Stimulated activated CD4-positive, alpha-beta T cell treated with anti-CD3 and anti-CD28 coated beads, Interleukin-1b, Interleukin-23, amount 100 ng/mL, for 48 hours (primary cell): ENCODE data around the gene KNL1.
A peak's percentile ranks its signal among the peaks of the same experiment; 100 is the strongest.
"Not testable (repeated sequence)": the region's sequence is repeated elsewhere in the genome, so short reads cannot be mapped to it uniquely, and the experiment has no call there.

ENCODE experiments used
- DNase-seq: peaks from one replicate; pipeline ENCODE4 v3.0.0-alpha.2; 2020

Gene KNL1, protein sequence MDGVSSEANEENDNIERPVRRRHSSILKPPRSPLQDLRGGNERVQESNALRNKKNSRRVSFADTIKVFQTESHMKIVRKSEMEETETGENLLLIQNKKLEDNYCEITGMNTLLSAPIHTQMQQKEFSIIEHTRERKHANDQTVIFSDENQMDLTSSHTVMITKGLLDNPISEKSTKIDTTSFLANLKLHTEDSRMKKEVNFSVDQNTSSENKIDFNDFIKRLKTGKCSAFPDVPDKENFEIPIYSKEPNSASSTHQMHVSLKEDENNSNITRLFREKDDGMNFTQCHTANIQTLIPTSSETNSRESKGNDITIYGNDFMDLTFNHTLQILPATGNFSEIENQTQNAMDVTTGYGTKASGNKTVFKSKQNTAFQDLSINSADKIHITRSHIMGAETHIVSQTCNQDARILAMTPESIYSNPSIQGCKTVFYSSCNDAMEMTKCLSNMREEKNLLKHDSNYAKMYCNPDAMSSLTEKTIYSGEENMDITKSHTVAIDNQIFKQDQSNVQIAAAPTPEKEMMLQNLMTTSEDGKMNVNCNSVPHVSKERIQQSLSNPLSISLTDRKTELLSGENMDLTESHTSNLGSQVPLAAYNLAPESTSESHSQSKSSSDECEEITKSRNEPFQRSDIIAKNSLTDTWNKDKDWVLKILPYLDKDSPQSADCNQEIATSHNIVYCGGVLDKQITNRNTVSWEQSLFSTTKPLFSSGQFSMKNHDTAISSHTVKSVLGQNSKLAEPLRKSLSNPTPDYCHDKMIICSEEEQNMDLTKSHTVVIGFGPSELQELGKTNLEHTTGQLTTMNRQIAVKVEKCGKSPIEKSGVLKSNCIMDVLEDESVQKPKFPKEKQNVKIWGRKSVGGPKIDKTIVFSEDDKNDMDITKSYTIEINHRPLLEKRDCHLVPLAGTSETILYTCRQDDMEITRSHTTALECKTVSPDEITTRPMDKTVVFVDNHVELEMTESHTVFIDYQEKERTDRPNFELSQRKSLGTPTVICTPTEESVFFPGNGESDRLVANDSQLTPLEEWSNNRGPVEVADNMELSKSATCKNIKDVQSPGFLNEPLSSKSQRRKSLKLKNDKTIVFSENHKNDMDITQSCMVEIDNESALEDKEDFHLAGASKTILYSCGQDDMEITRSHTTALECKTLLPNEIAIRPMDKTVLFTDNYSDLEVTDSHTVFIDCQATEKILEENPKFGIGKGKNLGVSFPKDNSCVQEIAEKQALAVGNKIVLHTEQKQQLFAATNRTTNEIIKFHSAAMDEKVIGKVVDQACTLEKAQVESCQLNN (N-terminal part only)

DNA sequence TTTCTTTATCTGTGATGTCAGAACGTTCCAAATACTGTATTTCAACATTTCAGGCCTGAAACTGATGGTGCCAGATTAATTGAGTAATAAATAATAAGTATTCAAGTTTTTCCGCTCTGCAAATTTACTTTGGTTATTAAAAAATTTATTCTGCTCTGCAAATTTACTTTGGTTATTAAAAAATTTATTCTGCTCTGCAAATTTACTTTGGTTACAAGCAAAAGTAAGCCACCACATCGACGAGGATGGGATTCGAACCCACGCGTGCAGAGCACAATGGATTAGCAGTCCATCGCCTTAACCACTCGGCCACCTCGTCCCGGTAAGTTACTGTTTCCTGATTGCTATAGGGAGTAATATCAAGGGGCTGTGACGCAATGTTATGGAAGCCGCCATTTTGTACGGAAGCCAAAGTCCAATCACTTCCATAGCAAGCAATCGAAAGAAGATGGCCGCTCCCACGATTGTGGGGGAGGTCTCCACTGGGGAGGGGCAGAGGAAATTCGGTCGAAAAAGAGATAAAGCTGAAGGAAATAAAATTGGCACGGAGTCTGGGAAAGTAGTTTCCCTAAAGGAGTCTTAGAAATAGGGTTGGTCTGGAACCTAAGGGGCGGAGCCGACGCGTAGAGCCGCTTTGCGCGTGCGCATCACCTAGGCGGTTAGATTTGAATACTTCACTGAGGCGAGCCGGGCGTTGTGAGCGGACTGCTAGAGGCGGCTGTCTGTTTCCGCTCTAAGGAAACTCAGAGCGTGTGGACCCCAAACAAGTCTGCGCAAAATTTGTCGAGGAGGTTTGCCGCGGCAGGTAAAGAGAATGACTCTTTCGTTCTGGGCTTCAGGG lies at the start of gene KNL1:
TSS of gene KNL1 (plus strand) at position 662 of the 841 bp plus-strand sequence. CDS start 8,683 bp downstream, outside the sequence.
- DNase-seq: peak; percentile 93

DNA sequence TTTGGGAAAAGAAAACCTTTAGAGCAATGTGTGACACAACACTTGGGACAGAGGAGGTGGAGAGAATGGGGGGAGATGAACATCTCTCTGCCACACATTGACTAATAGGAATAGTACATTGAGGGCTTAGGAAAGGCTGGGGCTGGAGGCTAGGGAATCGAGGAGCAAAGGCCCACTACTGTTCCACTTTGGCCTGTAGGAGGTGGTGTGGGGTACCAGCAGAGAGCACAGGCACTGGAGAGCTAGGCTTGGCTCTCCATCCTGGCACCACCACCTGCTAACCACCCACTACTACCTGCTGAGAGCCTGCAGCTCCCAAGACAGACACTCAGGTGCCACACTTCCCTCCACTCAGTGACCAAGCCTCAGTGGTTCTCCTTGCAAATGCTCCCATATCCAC lies 48.6 kb upstream of the KNL1 start:
- DNase-seq: no peak

DNA sequence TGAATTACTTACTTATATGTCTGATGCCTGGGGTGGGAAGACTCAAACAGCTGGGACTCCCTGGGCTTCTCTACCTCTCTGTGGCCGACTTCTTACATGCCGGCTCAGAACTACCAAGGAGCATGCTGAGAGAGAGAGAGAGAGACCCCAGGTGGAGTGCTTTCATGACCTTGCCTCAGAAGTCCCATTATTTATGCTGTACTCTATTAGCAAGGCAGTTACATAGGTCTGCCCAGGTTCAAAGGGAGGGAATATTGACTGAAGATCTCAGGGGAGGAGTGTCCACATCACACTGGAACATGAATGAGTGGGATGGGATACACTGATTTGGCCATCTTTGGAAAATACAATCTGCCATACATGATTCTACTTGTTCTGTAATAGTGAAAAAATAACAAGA lies 45.4 kb upstream of the KNL1 start:
- no peak for DNase-seq

DNA sequence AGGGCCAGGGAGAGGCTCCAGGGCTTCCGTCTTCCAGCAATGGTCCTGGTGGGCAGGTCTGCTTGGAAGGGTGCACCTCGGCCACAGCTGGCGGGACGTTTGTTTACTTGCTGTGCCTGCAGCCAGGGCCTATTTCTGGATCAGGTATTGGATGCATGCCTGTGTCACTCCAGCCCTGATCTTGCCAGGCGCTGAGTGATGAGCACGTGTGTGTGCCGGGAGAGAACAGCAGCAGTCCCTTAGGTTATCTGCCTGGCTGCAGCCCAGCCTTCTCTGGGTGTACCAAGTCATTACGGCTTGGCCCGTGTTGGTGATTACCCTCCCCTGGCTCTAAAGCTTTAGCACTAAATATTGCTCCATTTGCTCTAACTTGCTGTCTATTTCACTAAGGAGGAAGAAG lies 44.2 kb upstream of the KNL1 start:
- no peak for DNase-seq

DNA sequence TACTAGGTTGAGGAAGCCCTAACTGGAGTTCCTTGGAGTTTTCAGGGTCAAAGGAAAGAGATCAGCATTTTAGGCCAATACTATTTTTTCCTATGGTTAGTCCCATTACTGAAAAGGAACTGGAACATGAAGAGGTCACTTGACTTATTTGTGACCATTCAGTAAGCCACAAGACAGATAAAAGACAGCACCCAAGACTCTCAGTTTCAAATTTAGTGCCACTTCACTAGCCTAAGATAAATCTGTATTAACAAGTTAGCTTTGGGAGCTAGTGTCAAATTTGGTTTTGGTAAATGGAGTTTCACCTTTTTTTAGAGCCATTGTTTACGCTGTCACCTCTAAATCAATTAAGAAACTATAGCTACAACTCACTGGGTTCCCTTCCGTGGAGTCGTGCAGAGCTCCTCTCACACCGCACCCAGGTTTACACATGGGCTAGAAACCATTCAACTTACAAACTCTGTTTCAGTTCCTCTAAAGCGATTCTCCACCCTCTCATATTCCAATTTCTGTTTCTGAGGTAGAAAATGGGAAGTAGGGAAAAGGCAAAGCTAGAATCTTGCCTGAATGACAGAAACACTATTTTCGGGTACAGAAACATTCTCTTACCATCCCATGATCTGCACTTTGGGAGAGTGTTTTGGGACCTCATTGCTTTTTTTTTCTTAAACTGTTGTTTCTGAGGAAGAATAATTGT lies 43.6 kb upstream of the KNL1 start:
- no peak for DNase-seq

DNA sequence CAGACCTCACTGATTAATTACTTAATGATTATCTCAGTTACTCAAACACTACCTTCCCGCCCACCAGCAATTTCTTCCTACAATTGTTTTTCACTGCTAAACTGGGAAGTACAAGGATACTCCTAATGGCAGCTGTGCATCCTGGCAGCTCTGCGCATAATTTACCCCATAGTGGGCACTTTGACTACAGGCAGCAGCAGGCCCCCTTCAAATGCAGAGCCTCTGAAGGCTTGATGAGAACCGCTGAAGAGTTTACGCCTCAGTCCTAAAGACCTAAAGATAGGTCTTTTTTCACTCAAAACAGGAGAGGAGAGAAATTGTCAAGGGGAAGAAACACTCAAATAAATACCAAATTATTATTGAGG lies 39.9 kb upstream of the KNL1 start:
- no peak for DNase-seq

DNA sequence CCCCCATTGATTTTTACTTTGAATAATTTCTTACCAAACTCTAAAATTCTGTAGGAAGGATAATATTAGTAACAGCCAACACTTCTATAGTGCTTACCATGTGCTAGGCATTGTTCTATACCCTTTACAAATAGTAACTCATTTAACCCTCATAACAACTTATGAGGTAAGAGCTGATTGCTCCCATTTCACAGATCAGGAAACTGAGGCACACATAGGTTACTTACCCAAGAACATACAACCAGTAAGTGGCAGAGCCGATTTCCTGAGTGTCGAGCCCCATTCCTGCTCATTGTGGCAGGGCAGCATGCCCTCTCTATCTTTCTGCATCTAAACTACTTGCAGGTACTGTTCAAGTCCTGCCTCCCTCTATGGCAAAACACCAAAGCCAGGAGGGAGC lies 38.2 kb upstream of the KNL1 start:
- DNase-seq: no peak

DNA sequence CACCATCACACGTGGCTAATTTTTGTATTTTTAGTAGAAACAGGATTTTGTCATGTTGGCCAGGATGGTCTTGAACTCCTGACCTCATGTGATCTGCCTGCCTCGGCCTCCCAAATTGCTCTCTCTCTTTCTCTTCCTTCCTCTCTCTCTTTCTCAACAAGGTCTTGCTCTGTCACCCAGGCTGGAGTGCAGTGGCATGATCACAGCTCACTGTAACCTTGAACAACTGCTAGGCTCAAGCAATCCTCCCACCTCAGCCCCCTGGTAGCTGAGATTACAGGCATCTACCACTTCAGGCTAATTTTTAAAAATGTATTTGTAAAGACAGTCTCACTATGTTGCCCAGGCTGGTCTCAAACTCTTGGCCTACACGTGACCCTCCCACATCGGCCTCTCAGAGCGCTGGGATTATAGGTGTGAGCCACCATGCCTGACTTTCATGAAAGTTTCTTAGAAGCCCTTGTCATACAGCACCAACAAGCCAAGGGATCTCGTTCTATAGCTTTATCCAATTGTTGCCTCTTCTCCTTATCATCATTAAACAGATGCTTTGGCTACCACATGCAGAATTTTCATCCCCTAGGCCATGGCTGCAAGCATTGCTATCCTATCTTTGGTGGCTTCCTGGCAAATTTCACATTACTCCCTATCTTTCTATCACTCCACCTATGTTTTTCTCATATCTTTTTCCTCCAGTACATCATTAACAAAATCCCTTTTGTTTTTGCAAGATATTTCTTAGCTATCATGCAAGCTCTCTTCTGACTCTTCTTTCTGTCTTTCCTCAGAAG lies 34.9 kb upstream of the KNL1 start:
- no peak for DNase-seq

DNA sequence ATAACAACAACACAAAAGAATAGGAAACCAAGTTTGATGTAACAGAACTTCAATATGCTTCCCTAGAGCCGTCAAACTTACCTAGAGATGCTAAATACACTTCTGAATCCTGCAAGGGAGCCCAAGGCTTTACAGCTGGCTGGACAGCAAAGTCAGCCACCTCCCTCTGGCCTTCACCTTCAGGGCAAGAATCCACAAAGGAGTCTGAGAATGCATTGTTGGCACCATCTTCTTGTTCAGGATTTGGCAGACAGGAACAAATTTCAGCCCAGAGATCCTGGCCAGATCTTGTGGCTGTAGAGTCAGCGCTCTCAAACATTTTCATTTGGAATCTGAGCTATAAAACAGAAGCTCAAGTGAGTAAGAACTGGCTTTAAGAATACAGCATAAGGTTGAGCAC lies 31.4 kb upstream of the KNL1 start:
- no peak for DNase-seq

DNA sequence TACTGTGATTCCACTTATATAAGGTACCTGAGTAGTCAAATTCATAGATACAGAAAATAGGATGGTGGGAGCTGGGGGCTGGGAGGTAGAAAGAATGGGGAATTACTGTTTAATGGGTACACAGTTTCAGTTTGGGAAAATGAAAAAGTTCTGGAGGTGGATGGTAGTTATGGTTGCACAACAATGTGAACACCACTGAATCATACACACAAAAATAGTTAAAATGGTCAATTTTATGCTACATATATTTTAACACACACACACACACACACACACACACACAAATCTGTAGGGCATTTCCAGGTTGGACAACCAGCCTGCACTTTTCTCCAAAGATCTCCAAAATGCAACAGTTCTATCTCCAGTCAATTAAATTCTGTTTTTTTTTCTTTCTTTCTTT lies 30.6 kb upstream of the KNL1 start:
- no peak for DNase-seq

DNA sequence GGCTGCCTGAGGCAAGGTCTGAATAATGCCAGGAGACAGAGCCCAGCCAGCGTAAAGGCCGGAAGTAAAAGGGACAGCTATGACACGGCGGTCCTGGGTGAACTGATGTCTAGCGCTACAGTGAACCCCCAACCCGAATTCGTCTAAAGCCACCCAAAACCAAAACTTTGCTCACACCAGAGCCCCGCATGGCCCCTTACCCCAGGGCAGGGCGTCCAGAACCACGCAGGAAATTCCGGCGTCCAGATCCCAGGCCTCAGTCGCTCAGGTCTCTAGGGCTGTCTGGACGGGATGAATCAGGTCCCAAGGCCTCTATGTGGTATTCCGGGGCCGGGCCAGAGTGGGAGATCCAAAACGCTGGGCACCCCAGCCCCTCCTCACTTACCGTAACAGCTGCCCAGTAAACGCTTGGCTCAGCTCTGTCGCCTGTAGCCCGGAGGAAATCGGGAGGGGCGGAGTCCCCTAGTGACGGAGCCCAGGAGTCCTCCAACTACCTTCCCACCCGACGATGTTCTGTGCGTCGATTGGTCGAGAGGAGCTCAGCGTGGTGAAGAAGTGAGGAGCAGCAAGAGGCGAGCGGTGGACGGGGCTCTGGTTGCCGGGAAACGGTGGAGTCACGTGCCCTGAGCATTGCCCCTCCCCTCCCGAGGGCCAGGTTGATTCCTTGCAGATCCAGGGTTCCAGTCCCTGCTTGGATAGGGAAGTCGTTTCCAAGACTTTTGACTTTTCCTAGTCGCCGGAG lies 29.3 kb upstream of the KNL1 start, which contains the start of gene CCDC32:
TSS of gene CCDC32 (minus strand) at position 452 of the 742 bp plus-strand sequence. CDS start 2,027 bp downstream, outside the sequence.
- peak; percentile 97 for DNase-seq

DNA sequence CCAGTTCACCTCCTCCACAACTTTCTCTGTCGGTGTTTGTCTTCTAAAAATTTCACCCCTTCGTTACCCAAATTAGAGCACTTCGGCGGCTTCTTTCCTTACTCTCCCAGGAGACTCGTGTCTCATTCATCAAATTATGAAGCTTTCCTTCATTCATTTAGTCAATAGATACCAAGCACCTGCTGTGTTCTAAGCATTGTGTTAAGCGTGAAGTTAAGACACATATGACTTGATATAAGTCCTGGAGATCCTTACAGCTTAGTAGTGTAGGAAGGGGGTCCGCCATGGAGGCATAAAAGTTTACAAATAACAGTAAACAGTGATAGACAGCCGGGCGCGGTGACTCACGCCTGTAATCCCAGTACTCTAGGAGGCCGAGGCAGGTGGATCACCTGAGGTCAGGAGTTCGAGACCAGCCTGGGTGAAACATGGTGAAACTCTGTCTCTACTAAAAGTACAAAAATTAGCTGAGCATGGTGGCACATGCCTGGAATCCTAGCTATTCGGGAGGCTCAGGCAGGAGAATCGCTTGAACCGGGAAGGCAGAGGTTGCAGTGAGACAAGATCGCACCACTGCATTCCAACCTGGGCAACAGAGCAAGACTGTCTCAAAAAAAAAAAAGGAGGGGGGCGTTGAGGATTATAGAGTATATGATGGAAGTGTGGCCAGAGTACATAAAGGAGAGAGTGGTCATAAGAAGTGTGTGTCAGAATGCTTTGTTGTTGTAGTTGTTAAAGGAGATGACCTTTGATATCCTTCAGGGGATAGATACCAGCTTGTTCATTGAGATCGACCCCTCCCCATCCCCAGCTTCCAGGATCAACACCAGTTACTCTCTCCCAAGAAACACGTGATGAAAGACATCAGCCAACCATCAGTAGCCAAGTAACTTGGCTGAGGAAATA lies 28.5 kb upstream of the KNL1 start:
- DNase-seq: no peak

DNA sequence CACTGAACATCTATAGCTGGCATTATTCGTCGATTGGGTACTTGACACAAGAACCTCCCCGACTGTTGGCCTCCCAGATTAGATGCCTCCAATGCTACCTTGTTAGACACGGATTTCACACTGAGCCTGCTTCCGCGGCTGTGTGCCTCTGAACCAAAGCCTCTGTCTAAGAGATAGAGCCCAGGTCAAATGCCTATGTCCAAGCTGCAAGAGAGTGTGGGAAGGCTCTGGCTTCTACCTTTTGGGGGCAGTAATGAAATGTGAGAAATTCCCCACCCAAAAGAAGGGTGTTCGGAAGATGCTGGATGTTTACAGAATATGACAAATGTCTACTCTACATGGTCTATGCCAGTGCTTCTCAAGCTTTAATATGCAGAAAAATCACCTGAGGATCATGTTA lies 26.9 kb upstream of the KNL1 start:
- no peak for DNase-seq

DNA sequence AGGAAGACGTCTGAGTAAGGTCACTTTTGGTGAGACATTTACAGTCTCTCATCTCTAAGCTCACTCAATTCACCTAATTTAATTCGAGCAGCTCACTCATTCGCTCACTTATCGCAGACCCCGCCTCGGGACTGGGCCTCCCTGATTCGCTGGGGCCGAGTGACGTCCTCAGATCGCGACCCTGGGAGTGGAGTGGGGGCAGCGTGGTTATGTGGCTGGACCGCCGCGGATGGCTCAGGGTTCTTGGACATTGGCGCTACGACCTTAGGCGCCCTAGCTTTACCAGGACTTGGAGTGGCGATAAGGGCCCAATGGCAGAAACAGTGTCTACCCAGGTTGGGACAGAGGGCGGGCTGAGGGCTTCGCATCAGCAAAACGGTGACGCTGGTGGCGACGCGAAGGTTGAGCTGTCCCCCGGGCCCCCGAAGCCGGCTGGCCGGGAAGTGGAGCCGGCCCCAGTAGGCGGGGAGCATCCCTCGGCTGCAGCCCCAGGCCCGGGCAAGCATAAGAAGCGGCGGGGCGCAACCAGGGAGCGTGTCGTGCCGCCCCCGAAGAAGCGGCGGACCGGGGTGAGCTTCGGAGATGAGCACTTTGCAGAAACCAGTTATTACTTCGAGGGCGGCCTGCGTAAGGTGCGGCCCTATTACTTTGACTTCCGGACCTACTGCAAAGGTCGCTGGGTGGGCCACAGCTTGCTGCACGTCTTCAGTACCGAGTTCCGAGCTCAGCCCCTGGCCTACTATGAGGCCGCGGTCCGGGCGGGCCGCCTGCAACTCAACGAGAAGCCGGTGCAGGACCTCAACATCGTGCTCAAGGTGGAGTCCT lies 24.7 kb upstream of the KNL1 start, which contains the start of gene RPUSD2:
TSS of gene RPUSD2 (plus strand) at position 171 of the 825 bp plus-strand sequence. CDS start at position 210, 39 bp downstream.
- DNase-seq: peak; percentile 94

DNA sequence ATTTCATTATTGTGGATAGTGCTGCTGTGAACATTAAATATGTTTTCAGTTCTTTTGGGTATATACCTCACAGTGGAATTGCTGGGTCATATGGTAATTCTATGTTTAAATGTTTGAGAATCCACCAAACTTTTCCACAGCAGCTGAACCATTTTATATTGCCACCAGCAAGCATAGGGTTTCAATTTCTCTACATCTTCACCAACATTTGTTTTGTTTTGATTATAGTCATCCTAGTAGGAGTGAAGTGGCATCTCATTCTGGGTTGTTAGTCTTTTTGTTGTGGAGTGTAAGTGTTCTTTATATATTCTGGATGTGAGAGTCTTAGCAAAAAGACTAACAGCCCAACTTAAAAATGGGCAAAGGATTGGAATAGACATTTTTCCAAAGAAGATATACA lies 18.9 kb upstream of the KNL1 start:
- no peak for DNase-seq

DNA sequence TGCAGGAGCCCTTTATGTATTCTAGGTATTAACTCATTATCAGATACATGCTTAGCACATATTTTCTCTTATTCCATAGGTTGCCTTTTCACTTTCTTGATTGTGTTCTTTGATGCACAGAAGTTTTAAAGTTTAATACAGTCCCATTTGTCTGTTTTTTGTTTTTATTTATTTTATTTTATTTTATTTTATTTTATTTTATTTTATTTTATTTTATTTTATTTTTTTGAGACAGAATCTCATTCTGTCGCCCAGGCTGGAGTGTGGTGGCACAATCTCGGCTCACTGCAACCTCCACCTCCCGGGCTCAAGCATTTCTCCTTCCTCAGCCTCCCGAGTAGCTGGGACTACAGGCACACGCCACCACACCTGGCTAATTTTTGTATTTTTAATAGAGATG lies 17.1 kb upstream of the KNL1 start:
- DNase-seq: not testable (repeated sequence)

DNA sequence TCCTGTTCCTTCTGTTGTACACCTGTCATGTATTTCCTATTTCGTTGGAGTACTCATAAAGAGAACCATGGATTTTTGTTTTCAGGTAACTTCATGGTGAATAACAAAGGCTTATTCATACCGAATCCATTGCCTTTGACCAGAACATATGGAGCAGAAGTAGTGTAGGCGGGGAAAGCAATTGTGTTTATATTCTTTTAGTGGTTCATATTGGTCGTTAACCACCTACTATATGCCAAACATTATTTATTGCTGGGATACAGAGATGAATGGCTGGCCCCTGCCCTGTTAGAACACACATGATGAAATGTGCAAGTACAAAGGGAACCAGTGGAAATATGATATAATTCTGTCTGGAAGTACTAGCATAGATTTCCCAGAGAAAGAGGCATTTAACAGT lies 15.2 kb upstream of the KNL1 start:
- DNase-seq: no peak

DNA sequence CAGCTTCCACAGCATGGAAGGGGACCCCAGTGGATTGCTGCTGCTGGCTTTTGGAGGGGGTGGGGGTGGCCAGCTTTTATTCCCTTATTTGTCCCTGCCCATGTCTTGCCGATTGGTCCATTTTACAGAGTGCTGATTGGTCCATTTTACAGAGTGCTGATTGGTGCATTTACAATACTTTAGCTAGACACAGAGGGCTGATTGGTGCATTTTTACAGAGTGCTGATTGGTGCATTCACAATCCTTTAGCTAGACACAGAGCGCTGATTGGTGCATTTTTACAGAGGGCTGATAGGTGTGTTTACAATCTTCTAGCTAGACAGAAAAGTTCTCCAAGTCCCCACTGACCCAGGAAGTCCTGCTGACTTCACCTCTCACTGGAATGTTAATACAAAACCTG lies 12.3 kb upstream of the KNL1 start:
- not testable (repeated sequence) for DNase-seq
